Measurements from ENCODE around the gene STK32B.
"Not testable (repeated sequence)": the region's sequence is repeated elsewhere in the genome, so short reads cannot be mapped to it uniquely, and the experiment has no call there.

STK32B gene

DNA sequence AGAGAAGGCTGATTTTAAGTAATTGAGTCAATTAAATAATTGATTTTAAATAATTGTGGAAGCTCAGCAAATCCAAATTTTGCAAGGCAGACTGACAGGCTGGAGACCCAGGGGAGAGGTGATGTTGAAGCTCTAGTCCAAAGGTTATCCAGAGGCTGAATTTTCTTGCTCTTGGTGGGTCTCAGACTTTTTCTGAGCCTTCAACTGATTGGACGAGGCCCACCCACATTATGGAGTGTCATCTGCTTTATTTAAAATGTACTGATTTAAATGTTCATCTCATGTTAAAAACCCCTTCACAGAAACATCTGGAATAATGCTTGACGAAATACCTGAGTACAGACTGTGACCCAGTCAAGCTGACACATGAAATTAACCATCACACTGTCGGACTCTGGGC, 20.4 kb upstream of the STK32B start:
- no peak for DNase-seq (ENCODE audit: low read depth)

DNA sequence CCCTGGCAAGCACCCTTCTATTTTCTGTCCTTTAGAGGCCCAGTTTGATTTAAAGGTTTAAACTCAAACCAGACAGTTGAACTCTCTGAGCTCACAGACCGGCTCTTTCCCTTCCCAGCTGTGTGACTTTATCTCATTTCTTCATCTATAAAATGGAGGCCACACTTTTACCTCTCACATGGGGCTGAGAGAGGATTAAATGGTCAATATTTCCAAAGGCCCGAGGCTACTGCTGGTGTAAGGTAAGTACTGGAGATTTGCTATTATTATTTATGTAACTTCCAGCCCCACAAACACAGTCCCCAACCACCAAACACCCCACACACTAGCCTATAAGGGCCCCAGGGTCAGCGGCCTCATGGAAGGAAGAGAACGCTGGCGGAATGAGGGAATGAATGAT, 18.5 kb upstream of the STK32B start:
- DNase-seq (ENCODE audit: low read depth): no peak

DNA sequence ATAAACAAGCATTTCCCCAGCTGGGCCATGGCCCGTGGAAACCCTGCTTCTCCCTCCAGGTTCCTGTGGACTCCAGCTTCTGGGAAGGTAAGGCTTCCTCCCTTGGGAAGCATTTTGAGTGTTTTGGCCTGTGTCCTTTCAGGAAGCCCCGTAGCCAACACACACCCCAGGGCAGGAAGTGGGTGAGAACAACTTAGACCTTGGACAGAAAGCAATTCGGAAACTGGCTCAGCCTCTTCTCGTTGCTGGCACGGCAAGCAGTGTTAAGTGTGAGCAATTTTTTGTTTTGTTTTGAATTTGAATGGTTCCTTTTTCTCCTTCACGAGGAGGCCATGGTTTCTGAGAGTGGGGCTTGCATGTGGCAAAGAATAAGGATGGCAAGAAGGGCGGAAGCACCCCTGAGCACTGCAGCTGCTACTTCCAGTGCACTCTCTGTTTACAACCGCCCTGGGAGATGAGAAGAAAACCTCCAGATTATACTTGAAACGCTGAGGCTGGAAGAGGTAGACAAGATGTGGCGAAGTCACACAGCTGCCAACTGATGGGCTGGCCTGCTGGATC, 17.9 kb upstream of the STK32B start:
- DNase-seq (ENCODE audit: low read depth): no peak

DNA sequence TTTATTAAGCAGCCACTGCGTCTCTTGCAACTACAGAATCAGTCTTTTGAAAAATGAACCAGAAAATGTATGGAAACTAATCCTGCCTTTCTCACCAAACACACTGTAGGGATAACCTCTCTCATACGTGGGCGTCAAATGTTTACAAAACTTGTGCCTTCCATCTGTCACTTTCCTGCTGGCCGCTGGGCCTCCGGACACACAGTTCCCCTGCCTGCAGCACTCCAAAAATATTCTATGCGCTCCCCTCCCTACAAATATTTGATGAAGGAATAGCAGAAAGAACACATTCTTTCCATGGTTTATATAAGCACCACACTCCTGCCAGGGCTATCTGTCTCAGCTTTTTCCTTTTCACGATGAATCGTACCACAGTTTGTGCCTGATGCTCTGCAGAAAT, 17.1 kb upstream of the STK32B start:
- no peak for DNase-seq (ENCODE audit: low read depth)

DNA sequence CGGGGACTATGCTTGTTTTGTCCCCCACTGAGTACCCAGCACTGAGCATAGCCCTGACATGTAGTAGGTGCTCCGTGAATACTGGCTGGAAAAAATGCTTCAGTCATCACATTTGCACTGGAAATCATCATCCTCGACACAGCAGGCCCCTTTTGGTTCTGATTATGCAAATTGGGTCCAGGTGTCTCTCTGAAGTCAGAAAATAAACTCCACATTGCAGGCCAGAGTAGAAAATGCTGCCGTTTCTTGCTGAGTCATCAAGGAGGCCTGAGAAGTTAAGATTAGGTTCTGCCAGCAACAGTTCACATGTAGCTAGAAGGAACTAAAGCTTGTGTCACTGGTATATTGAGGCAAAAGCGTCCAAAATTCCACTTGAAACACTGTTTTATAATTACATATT, 15.0 kb upstream of the STK32B start:
- peak; percentile 51 for DNase-seq (ENCODE audit: low read depth)

DNA sequence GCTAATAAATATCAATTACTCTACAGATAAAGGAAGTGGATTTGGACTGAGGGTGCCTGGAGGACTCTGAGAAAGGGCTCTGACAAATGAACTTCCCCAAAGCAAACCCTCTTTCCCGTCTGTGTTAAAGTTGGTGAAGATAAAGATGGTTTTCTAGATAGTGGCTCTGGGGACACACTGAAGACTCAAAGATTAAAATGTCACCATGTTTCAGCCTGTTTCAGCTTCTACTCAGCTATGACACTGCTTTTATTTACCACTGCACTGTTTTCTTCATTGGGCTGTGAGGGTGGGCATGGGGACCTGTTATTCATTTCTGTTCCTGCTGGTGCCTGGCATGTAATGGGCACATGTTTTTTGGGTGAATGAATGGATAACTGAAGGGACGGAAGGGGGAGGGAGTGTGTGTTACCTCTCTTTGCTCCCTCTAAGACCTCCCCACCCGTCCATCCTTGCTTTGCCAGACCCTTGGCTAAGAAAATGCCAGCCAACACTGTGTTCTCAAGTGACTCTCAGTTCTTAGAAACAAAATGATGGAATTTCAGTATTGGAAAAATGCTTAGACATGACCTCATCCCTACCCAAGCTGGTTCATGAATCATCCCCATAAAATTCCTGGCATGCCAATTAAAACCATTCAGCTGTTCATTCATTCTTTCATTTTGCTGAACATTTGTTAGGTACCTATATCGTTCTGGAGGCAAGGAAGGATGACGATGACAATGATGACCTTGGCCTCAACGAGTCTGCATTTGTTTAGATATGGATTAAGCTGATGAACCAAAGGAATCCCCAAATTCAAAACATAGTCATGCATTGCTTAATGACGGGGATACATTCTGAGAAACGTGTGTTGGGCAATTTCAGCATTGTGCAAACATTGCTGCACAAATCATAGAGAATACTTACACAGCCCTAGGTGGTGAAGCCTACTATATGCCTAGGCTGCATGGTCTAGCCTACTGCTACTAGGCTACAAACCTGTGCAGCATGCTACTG, 13.4 kb upstream of the STK32B start:
- DNase-seq (ENCODE audit: low read depth): peak; percentile 86

DNA sequence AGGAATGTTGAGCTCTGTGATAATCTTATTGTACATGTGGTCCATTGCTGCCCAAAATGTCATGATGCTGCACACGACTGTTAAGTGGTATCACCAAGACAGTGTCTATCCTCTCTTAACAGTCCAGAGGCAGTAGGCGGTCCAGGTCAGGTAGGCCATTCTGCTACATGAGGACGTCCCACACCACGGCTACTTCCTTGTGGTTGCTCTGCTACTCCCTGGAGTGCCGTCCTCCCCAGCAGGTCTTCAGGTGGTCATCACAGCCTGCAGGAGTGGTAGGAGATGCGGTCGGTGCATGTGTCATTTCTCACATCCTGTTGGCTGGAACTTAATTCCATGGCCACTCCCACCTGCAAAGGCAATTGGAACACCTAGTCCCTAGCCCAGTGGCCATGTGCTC, 11.5 kb upstream of the STK32B start:
- DNase-seq (ENCODE audit: low read depth): no peak

DNA sequence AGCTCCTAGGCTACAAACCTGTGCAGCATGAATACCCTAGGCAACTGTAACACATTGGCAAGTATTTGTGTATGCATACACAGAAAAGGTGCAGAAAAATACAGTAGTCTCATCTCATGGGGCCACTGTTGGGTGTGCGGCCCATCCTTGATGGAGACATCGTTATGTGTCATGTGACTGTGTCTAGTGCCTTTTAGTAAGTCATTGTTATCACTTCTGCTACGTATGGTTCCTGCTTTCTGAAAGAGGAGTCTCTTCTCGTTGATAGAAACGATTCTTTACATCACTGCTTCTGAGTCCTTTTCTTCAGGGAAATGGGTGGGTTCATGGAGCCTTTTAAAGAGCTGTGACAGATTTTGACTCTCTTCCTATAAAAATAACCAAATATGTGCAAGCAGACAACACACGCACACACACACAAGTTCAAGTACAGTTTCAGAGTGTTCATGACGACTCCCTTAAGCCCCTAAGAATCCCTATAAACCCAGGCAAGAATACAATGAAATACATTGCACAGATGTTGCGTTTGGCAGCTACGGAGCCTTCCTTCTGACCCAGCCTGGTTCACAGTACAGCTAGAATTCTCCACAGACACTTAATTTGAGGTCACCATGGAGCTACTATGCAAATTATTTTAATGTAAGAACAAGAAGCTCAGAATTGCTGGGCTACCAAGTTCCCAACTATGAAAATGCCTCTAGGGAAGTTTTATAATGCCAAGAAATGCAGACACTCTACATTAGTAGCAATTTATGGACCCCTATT, 10.2 kb upstream of the STK32B start:
- no peak for DNase-seq (ENCODE audit: low read depth)

DNA sequence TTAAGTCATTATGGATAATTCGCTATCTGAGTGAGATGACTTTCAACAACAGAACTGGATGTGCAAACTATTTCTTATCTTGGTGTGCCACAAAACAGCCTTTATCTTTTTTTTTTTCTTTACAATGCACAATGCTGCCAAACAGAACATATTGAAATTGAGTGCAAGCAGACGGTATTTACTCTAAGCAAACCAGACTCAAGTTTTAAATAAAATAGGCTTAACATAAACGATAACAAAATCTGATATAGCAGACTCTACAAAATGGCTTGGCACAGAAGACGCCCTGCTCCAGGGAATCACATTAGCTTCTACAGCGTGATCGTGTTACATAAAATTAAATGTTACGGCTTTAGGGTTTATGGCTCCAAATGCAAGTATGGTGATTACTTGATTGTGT, 9.6 kb upstream of the STK32B start:
- DNase-seq (ENCODE audit: low read depth): no peak

DNA sequence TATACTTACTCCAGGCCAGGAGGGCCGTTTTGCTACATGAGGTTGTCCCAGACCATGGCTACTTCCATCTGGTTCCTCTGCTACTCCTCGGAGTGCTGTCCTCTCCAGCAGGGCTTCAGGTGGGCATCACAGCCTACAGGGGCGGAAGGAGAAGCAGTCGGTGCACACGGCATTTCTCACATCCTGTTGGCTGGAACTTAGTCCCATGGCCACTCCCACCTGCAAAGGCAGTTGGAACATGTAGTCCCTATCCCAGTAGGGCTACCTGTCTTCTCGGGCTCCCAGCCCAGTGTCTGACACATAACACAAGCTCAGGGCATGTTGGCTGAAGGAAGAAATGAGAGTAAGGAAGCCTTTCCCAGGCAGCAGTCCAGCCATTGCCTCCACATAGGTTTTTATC, 7.7 kb upstream of the STK32B start:
- no peak for DNase-seq (ENCODE audit: low read depth)

DNA sequence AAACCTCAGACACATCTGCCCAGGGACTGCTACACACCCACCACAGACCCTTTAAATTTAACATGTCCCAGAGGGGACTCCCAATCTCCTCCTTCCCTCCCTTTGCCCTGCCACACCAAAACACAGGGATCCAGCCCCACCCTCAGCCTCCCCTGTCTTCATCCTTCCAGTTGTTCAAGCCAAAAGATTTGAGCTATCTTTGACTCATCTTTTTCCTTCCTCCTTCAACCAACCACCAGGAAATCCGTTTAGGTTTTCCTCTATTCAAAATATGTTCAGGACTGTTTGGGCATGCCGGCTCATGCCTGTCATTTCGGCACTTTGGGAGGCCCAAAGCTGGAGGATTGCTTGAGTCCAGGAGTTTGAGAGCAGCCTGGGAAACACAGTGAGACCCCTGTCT, 6.9 kb upstream of the STK32B start:
- no peak for DNase-seq (ENCODE audit: low read depth)

DNA sequence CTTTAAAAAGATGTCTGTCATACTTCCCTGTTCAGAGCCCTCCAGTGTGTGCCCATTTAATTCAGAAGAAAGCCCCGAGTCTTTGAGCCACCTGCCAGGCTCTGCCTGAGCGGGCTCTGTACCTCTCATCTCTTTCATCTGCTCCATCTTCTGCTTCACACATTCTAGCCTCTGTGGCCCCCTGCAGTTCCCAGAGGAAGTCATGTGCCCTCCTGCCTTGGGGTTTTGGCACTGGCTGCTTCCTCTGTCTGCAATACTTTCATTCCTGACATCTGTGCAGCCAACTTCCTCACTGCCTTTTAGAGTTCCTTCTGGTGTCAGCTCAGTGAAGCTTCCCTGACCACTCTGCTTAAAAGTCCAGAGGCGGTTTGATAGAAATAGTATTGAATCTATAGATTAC, 6.2 kb upstream of the STK32B start:
- no peak for DNase-seq (ENCODE audit: low read depth)

DNA sequence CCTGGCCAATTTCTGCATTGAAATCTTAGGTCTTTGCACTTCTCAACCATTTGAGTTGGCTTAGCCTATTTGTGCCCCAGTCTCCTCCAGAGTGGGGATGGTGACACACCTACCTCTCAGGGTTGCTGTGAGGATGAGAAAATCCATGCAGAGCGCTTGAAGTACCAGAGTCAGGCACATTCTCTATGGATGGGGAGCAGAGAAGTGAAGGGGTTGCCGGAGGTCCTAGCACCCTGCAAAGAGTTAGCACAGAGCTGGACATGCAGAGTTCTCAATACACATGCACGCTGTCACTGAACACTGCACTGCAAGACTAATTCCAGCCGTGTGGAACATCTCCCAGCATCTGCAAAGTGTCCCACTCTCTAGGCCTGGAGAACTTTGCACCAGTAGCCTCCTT, 2.6 kb upstream of the STK32B start:
- no peak for DNase-seq (ENCODE audit: low read depth)

DNA sequence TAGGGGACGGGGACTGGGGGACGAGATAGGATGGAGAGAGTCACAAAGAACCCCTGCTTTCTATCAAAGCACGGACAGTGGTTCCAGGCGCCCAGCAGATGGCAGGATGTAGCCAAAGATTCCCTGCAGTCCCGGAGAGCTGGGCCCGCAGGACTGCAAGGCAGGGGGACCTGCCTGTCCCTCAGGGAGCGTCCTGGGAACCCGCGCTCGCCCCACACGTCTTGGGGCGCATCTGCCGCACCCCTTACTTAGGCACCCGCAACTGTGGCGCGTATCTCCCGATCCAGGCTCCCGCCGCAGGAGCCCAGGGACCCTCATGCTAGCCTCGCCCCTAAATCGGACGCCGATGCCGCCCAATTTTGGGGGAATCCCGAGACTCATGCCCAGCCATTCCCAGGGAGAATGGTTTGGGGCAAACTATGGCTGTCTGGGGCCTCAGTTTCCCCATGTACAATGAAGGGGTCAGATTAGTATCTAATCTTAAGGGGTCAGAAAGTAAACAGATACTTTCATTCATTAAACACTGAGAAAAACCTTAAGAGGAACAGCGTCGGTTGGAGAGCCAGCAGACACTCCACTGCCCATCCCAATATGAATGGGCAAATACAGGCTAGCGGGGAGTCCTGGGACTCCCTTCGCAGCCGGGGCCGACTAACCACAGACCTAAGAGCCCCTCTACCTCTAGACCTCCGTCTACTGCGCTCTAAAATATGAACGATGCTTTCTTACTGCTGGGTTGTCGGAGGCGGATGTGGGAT, 581 bp upstream of the STK32B start:
- DNase-seq (ENCODE audit: low read depth): peak; percentile 63

DNA sequence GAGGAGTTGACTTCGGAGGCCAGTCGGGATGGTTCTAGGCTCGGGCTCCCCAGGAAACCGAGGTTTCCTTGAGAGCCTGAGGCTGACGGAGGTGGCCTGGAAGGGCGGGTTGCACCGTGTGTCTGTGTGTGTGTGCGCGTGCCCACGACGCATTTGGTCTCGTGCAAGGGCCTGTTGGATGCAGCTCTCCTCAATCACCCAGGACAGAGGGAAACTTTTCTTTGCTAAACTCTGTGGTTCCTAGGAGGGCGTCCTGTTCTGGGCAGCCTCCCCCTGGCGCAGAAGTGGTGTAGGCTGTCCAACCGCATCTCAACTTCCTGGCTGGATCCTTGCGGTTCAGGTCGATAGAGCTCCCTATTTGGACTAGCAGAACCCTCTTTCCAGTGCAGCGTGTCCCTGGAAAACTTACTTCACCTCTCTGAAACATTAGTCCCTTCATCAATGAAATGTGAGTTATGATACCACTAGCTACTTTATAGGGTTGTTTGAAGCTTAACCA, 973 bp downstream of the STK32B start:
- DNase-seq (ENCODE audit: low read depth): no peak

DNA sequence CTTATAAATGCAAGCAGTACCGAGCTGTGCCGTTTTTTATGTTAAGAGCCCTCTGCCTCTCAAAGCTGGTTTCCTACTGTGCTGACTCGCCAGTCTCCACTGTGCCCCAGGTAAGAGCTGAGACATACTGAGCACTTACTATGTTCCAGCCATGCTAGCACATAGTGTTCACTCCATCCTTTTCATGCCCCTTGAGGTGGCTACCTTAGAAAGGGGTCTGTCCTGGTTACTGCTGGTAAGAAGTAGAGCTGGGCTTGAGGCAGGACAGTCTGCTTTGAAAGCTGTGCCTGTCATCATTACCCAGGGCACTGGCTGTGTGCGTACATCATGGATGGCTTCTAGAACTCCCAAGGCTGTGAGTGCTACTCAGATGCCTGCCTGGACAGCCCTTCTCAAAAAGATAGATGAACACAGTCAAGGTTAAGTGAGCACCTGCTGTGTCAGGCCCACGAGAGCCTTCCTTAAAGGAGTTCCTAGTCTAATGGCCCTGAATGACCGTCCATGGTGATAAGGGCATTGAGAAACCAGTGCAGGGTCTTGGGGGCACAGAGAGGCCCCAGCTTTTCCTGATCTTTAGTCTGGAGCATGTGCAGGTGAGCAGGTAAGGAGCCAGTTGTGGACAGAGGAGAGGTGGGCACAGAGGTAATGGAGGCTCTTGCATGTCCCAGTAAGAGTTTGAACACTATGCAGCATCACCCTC, 1.6 kb downstream of the STK32B start:
- DNase-seq (ENCODE audit: low read depth): no peak

DNA sequence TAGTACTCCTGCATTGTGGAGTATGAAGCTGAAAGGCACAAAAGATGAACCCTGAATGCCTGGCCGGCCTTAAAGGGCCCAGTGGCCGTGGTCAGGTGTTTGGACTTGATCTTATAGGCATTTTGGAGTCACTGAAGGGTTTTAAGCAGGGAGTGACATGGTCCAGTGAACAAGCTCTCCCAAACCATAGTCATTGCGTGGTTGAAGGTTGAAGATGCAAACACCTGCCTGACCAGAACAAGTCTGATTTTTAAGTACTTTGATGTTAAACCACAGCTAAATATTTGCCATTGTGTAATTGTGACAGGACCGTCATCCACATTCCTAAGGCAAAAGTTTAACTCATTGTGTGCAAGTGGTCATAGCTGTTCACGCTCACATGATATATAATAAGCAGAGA, 3.3 kb downstream of the STK32B start:
- DNase-seq (ENCODE audit: low read depth): no peak

DNA sequence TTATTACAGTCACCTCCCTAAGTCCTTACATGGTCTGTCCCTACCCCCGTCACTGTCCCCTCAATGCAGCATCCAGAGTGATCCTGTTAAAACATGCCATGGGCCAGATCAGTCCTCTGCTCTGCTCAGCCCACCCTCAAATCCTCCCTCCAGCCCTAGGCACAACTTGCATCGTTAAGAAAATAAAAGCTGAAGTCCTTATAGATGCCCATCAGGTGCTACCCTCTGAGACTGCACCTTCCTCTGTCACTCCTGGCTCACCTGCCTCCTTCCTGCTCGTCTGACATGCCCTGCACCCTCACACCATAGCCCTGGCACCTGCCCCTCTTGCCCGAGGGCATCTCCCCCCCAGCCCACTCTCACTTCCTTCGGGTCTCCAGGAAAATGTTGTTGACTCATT, 4.1 kb downstream of the STK32B start:
- DNase-seq (ENCODE audit: low read depth): no peak

DNA sequence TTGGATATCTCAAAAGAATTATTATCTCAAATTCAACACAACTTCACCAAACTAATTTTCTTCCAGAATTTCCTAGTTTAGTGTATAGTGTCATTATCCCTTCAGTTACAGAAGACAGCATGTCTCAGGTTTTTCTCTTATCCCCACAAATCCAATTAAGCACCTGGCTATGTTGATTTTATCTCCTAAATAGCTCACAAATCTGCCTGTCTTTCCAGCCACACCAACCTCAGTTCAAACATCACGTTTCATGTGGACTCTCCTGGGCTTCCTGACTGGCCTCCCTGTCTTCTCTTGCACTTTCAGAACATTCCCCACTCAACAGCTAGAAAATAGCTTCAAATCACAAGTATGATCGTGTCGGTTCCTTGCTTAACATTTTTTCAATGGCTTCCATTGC, 14.8 kb downstream of the STK32B start:
- no peak for DNase-seq (ENCODE audit: low read depth)

DNA sequence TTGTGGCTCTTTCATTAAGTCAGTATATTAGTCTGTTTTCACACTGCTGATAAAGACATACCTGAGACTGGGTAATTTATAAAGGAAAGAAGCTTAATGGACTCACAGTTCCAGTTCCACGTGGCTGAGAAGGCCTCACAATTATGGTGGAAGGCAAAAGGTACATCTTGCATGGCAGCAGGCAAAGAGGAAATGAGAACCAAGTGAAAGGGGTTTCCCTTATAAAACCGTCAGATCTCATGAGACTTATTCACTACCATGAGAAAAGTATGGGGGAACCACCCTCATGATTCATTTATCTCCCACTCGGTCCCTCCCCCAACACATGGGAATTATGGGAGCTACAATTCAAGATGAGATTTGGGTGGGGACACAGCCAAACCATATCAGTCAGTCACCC, 15.7 kb downstream of the STK32B start:
- not testable (repeated sequence) for DNase-seq (ENCODE audit: low read depth)

DNA sequence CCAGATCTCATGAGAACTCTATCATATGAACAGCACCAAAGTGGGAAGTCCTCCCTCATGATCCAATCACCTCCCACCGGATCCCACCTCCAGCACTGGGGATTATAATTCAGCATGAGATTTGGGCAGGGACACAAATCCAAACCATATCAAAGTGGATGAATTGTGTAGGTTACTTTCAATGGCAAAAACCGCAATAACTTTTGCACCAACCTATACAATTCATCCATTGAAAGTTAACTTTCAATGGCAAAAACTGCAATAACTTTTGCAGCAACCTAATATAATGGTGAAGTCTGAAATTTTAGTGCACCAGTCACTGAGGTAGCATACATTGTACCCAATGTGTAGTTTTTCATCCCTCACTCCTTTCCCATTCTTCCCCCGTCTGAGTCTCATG, 16.6 kb downstream of the STK32B start:
- no peak for DNase-seq (ENCODE audit: low read depth)

All from fibroblast of the conjunctiva (primary cell).